PFSK-1 (cell line): ENCODE data around the gene NXPH1.

ENCODE experiments used
- SIN3A ChIP-seq: IDR thresholded peaks from 2 replicates; pipeline ENCODE4 v1.6.1; 2012; ENCODE audit warnings: mild to moderate bottlenecking, low read length, moderate library complexity, borderline replicate concordance; ENCODE audit not compliant: insufficient read depth
- TF ChIP-seq, protein P1 (sequence below), 2 experiments: IDR thresholded peaks; 2 replicates each; pipeline versions ENCODE4 v1.6.1 to v1.8.0; 2011 to 2012; ENCODE audit warnings: low read depth in 2 of 2, low read length in 2 of 2, control low read depth in 1 of 2, inconsistent platforms in 1 of 2, mild to moderate bottlenecking in 1 of 2, moderate library complexity in 1 of 2; ENCODE audit not compliant: insufficient read depth in 1 of 2

DNA sequence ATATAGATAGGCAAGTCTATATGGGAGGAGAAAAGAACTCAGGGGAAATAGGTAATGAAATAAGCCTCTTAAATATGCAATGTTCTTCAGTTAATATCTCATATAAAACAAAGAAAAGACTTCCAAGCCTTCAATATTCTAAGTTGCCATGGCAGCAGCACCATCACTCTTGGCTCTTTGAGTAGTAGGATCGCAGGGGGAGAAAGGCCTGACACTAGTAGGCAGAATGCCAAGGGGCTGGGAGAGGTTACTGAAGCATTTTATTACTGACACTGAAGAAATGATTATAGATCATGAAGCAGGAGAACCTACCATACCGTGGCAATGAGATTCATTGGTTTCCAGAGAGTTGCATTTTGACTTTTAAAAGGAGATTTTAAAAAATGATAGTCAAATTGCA lies 193.9 kb downstream of the NXPH1 start:
- TF ChIP-seq, protein P1, sequence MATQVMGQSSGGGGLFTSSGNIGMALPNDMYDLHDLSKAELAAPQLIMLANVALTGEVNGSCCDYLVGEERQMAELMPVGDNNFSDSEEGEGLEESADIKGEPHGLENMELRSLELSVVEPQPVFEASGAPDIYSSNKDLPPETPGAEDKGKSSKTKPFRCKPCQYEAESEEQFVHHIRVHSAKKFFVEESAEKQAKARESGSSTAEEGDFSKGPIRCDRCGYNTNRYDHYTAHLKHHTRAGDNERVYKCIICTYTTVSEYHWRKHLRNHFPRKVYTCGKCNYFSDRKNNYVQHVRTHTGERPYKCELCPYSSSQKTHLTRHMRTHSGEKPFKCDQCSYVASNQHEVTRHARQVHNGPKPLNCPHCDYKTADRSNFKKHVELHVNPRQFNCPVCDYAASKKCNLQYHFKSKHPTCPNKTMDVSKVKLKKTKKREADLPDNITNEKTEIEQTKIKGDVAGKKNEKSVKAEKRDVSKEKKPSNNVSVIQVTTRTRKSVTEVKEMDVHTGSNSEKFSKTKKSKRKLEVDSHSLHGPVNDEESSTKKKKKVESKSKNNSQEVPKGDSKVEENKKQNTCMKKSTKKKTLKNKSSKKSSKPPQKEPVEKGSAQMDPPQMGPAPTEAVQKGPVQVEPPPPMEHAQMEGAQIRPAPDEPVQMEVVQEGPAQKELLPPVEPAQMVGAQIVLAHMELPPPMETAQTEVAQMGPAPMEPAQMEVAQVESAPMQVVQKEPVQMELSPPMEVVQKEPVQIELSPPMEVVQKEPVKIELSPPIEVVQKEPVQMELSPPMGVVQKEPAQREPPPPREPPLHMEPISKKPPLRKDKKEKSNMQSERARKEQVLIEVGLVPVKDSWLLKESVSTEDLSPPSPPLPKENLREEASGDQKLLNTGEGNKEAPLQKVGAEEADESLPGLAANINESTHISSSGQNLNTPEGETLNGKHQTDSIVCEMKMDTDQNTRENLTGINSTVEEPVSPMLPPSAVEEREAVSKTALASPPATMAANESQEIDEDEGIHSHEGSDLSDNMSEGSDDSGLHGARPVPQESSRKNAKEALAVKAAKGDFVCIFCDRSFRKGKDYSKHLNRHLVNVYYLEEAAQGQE (IDR thresholded peaks at IDR 0.05; ENCODE audit: insufficient read depth in 1 of 2, low read depth in 2 of 2, low read length in 2 of 2), result no peak
- TF ChIP-seq SIN3A, result no peak
